OCI-LY7 (cell line): ENCODE measurements around the gene VPS50. TPM values are rescaled to one million over a fixed set of nuclear protein-coding genes. Genes with fewer than 3 reads are reported as not detected.

Experiments
- BruUV-seq: library from RNA; stranded (reverse); fragments of 400-500 nt; replicated peaks from 2 replicates; lab custom pipeline; 2021; lab: Mats Ljungman, UMichigan
- CTCF ChIA-PET: fragments of 300-600 bp; sonication (Branson Sonifier 250); formaldehyde crosslinking; loops from one replicate; lab custom pipeline; 2022; ENCODE audit warnings: antibody characterized with exemption; ENCODE audit not compliant: unreplicated experiment; lab: Charles Lee
- POLR2A ChIA-PET: fragments of 300-600 bp; sonication (Branson Sonifier 250); formaldehyde crosslinking; loops from one replicate; lab custom pipeline; 2022; ENCODE audit warnings: antibody characterized with exemption; lab: Charles Lee
- DNase-seq: peaks from one replicate; pipeline ENCODE4 v3.0.0-alpha.2; 2015; ENCODE audit warnings: low spot score
- H2AFZ ChIP-seq: fragments of 200-600 bp; sonication (generic), shearing (Covaris generic); 2 replicates; pipeline ENCODE4 v1.6.1; 2014; ENCODE audit warnings: mild to moderate bottlenecking, antibody characterized with exemption, low read length, moderate library complexity
- H3K27ac ChIP-seq: fragments of 200-600 bp; sonication (generic); 2 replicates; pipeline ENCODE4 v1.5.1; 2014; ENCODE audit warnings: mixed run types, low read depth, mild to moderate bottlenecking, moderate library complexity, low read length, inconsistent platforms; ENCODE audit not compliant: poor library complexity, severe bottlenecking
- H3K36me3 ChIP-seq: fragments of 200-600 bp; sonication (generic); 2 replicates; pipeline ENCODE4 v1.6.1; 2014; ENCODE audit warnings: mild to moderate bottlenecking, antibody characterized with exemption, low read length, moderate library complexity, mixed read lengths; ENCODE audit not compliant: insufficient read depth
- H3K4me1 ChIP-seq: fragments of 200-600 bp; sonication (generic); 2 replicates; pipeline ENCODE4 v1.5.1; 2014; ENCODE audit warnings: mild to moderate bottlenecking, low read length; ENCODE audit not compliant: insufficient read depth, poor library complexity, severe bottlenecking
- H3K4me2 ChIP-seq: fragments of 200-600 bp; sonication (generic); 2 replicates; pipeline ENCODE4 v1.6.1; 2014; ENCODE audit warnings: mild to moderate bottlenecking, low read length
- H3K4me3 ChIP-seq: fragments of 200-600 bp; sonication (generic); 2 replicates; pipeline ENCODE4 v1.5.1; 2014; ENCODE audit warnings: mild to moderate bottlenecking, low read depth, low read length; ENCODE audit not compliant: poor library complexity, severe bottlenecking
- H3K79me2 ChIP-seq: fragments of 200-600 bp; sonication (generic); 2 replicates; pipeline ENCODE4 v1.6.1; 2016; ENCODE audit warnings: low read depth, mild to moderate bottlenecking, low read length, moderate library complexity, mixed read lengths; ENCODE audit not compliant: insufficient read depth
- H3K9me2 ChIP-seq: fragments of 200-600 bp; sonication (generic); 2 replicates; pipeline ENCODE4 v1.6.1; 2016; ENCODE audit warnings: mild to moderate bottlenecking, low read length, mixed read lengths; ENCODE audit not compliant: insufficient read depth
- H3K9me3 ChIP-seq: fragments of 200-600 bp; sonication (generic); 2 replicates; pipeline ENCODE4 v1.6.1; 2014; ENCODE audit warnings: mild to moderate bottlenecking, mixed run types, low read length, mixed read lengths
- H4K20me1 ChIP-seq: fragments of 200-600 bp; sonication (generic); 2 replicates; pipeline ENCODE4 v1.6.1; 2014; ENCODE audit warnings: mild to moderate bottlenecking, antibody characterized with exemption, low read length, moderate library complexity, mixed read lengths; ENCODE audit not compliant: insufficient read depth
- CTCF ChIP-seq: fragments of 200-600 bp; sonication (generic); conservative IDR thresholded peaks from 2 replicates; pipeline ENCODE4 v1.5.1; 2014; ENCODE audit warnings: mild to moderate bottlenecking, antibody characterized with exemption, low read length, moderate library complexity, mixed read lengths
- EZH2phosphoT487 ChIP-seq: fragments of 200-600 bp; sonication (generic); IDR thresholded peaks from 2 replicates; pipeline ENCODE4 v1.6.1; 2018; ENCODE audit warnings: low read depth, borderline replicate concordance, mild to moderate bottlenecking, mixed run types, antibody characterized with exemption, low read length, moderate library complexity, mixed read lengths
- intact Hi-C: fragments of 100-400 bp; cut with micrococcal nuclease; formaldehyde crosslinking; loops from one replicate; pipeline ENCODE4 v1.10.0; 2022; ENCODE audit not compliant: unreplicated experiment
- total RNA-seq, 2 experiments: library from RNA; depleted of rRNA in 1 of 2; stranded (reverse); fragments of >200 nt in 1 of 2; shearing (Covaris generic) in 1 of 2; gene quantifications; 2 replicates each; pipeline ENCODE4 v1.2.3, GENCODE V29; 2014 to 2022

Gene VPS50
- total RNA-seq, 2 experiments from 2014 or later, result 17.9 to 20.0 TPM

GRCh38 chr7:93188870-93189634 is 43.1 kb upstream of the VPS50 start:
- Histone ChIP-seq H3K4me3 (no peak overlapping the region), H3K9me3 (no peaks in the 10 kb centered on the region), H2AFZ (no peak overlapping the region), H3K27ac (no peak overlapping the region), H4K20me1 (no peaks in the 10 kb centered on the region), H3K79me2 (no peaks in the 10 kb centered on the region), H3K36me3 (no peaks in the 10 kb centered on the region), H3K9me2 (no peaks in the 10 kb centered on the region), H3K4me1 (no peaks in the 10 kb centered on the region), H3K4me2 (no peak overlapping the region)
- no TSS peak for BruUV-seq
- intact Hi-C loops, result no loop called here
- ChIA-PET POLR2A (no interaction called here), CTCF (no interaction called here)
- TF ChIP-seq CTCF, result no peak
- no peak for TF ChIP-seq EZH2phosphoT487
- no peak for DNase-seq

GRCh38 chr7:93194386-93194785 is 37.8 kb upstream of the VPS50 start:
- BruUV-seq, result no TSS peak
- POLR2A ChIA-PET, result interaction anchor here (0.7 to 1.7 kb wide), 3 partner anchors 9 to 420 kb away, joined by 3 to 6 read pairs (median 3); no protein-coding TSS in a partner anchor

More at GRCh38 chr7:93194386-93194785, 37.8 kb upstream of the VPS50 start:
- intact Hi-C loops, result no loop called here
- H3K4me2 ChIP-seq, result no peak overlapping the region
- no peaks in the 10 kb centered on the region for H3K36me3 ChIP-seq
- no peaks in the 10 kb centered on the region for H3K9me2 ChIP-seq
- H4K20me1 ChIP-seq, result no peaks in the 10 kb centered on the region
- peaks cover 6% of the 10 kb centered on the region for H3K4me1 ChIP-seq
- H3K9me3 ChIP-seq, result no peaks in the 10 kb centered on the region
- TF ChIP-seq CTCF (no peak), EZH2phosphoT487 (no peak)
- CTCF ChIA-PET, result no interaction called here
- no peak overlapping the region for H3K27ac ChIP-seq
- DNase-seq, result no peak
- H3K4me3 ChIP-seq, result no peak overlapping the region
- H3K79me2 ChIP-seq, result no peaks in the 10 kb centered on the region
- H2AFZ ChIP-seq, result no peak overlapping the region
